HG03066 (cell line): ENCODE data around the gene ABCA7.

Experiments
- ATAC-seq: cut with Tn5 transposase; IDR thresholded peaks from one replicate; pipeline ENCODE4 v1.9.1; 2021; ENCODE audit warnings: low read depth; ENCODE audit not compliant: unreplicated experiment

The ABCA7 gene

DNA sequence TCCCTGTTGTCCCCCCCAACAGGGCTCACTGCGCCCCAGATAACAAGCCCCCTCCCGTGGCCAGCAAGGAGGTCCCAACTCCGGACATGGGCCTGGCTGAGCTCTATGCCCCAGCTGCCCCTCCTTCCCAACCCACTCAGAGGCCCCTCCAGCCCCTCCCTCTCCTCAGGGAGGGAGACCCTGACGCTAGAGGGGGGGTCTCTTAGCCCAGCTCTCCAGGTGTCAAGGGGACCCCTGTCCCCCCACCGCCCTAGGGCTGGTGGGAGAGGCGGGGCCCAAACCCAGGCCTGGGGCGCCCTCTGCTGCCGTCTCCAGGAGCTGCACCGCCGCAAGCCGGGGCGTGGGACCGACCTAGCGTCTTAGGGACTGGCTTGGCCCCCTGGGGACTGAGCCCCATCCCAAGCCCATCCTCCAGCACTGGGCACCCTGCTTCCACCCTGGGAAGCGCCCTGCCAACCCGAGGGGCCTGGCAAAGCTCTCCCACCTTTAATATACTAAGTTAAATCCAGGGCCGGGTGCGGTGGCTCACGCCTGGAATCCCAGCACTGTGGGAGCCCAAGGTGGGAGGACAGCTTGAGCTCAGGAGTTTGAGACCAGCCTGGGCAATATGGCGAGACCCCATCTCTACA is 38.3 kb upstream of the ABCA7 start:
- no peak for ATAC-seq

GRCh38 chr19:1002600-1002999 is 37.3 kb upstream of the ABCA7 start:
- ATAC-seq = no peak

DNA sequence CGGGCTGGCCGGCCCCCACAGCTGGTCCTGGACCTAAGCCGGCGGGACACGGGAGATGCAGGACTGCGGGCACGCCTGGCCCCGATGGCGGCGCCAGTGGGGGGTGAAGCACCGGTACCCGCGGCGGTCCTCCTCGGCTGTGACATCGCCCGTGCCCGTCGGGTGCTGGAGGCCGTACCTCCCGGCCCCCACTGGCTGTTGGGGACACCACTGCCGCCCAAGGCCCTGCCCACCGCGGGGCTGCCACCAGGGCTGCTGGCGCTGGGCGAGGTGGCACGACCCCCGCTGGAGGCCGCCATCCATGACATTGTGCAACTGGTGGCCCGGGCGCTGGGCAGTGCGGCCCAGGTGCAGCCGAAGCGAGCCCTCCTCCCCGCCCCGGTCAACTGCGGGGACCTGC is 36.6 kb upstream of the ABCA7 start:
- ATAC-seq = no peak

DNA sequence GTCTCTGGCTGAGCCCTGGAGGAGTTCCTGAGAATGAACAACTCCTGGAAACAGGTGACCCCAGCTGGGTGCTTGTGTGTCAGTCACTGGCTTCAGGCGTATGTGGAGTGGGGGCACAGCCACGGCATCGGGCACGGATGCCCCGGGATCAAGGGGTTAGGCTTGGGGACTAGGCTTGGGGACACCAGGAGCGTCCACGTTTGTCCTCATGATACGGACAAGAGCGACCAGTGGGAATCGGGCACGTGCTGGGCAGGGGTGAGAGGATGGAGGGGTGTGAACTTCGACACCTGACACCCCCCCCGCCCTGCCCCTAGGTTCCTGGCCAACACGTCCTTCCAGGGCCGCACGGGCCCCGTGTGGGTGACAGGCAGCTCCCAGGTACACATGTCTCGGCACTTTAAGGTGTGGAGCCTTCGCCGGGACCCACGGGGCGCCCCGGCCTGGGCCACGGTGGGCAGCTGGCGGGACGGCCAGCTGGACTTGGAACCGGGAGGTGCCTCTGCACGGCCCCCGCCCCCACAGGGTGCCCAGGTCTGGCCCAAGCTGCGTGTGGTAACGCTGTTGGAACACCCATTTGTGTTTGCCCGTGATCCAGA is 35.6 kb upstream of the ABCA7 start:
- no peak for ATAC-seq

DNA sequence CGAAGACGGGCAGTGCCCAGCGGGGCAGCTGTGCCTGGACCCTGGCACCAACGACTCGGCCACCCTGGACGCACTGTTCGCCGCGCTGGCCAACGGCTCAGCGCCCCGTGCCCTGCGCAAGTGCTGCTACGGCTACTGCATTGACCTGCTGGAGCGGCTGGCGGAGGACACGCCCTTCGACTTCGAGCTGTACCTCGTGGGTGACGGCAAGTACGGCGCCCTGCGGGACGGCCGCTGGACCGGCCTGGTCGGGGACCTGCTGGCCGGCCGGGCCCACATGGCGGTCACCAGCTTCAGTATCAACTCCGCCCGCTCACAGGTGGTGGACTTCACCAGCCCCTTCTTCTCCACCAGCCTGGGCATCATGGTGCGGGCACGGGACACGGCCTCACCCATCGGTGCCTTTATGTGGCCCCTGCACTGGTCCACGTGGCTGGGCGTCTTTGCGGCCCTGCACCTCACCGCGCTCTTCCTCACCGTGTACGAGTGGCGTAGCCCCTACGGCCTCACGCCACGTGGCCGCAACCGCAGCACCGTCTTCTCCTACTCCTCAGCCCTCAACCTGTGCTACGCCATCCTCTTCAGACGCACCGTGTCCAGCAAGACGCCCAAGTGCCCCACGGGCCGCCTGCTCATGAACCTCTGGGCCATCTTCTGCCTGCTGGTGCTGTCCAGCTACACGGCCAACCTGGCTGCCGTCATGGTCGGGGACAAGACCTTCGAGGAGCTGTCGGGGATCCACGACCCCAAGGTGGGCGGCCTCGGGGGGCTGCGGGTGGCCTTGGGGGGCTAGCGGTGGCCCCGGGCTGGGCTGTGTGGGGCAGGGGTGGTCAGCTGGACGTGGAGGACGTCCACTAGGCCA is 34.9 kb upstream of the ABCA7 start:
- ATAC-seq = no peak

DNA sequence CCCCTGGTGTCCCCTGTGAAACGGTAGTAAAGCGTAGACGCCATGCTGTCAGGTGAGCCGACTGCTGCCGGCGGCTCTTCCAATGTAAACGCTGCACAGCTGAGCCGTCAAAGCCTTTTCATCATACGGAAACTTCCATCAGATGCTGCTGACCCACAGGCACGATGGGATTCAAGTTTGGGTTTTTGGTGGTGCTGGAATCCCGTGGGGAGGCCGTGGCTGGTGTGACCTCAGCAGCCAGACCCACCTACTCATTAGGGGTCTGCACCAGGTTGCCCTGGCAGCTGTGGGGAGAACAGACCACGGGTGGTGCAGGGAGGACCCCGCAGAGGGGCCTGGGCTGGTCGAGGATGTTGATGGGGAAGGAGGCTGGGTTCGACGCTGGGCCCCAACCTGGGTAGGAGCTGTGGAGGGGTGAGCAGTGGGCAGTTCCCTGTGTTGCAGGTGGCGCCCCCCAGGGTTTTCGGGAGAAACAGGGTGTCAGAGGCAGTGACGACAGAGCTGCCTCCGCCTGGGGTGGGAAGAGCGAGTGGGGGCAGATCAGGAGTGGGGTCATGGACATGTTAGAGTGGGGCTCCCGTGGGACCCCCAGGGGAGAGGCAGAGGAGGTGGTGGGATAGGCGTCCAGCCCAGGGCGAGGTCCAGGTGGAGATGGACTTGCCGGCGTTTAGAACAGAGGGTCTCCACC is 33.1 kb upstream of the ABCA7 start:
- no peak for ATAC-seq

DNA sequence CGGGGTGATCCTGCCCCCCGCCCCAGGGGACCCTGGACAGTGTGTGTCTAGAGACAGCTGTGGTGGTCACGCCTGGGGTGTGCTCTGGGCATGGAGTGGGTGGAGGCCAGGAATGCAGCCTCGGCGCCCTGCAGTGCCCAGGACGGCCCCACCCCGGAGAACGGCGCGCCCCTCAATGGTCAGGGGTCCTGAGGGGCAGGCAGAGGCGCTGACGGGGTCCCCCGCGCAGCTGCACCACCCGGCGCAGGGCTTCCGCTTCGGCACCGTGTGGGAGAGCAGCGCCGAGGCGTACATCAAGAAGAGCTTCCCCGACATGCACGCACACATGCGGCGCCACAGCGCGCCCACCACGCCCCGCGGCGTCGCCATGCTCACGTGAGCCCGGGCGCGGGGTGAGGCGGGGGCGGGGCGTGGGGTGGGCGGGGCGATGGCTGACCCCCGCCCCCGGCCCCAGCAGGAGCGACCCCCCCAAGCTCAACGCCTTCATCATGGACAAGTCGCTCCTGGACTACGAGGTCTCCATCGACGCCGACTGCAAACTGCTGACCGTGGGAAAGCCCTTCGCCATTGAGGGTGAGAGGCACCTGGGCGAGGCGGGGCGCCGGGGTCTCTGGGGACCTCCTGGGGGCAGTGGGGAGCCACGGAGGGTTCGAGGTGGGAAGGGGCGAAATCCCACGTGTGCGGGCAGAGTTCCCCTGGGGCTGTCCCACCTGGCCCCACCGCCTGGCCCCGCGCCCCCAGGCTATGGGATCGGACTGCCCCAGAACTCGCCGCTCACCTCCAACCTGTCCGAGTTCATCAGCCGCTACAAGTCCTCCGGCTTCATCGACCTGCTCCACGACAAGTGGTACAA is 32.3 kb upstream of the ABCA7 start:
- no peak for ATAC-seq

DNA sequence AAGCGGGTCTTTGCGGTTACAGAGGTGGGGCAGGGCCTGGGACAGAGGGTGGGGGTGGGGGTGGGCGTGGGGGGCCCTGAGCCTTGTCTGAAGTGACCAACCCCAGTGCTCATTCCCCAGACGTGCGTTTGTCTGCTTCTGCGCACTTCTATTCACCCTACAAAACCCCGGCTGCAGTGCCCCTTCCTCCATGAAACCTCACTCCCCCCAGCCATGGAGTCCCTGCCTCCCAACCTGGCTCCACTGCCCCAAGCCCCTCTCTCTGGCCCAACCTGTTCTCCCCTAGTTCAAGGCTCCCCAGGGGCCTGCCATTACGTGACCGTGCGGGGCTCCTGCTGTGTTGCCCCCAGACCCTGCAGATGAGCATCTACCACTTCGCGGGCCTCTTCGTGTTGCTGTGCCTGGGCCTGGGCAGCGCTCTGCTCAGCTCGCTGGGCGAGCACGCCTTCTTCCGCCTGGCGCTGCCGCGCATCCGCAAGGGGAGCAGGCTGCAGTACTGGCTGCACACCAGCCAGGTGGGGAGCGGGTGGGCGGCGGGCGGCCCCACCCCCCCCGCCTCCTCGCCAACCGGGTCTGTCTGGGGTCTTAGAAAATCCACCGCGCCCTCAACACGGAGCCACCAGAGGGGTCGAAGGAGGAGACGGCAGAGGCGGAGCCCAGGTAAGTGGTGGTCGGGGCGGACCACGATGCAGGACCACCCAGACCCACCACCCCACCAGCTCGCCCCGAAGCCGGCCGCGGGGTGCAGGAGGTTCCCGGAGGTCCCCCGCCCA is 31.5 kb upstream of the ABCA7 start:
- ATAC-seq = no peak

- ATAC-seq = no peak
Measured at GRCh38 chr19:1009041-1009980, 30.6 kb upstream of the ABCA7 start.

DNA sequence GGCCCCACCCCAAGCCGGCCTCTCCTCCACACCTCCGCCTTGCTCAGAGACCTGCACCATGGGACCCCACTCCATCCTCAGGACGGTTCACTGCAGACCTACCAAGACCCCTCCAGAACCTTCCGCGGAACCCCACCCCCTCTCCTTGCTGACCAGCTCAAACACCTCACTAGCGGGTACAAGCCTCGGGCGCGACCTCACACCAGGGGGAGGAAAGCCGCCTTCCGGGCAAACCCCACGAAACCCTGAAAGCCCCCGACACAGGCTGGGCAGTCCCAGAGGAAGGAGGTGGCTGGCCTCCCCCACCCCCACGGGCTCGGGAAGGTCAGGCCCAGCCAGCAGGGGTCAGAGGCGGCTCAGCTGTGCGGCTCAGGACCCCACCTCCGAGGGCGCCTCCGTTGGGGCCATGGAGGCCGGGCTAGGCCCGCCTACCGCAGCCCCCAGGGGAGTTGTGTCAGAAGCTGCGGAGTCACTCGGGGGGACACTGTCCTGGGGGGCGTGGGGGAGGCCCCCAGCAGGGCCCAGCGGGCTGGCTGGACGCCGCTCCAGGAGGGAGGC is 29.8 kb upstream of the ABCA7 start:
- no peak for ATAC-seq

GRCh38 chr19:1010586-1011510 is 29.1 kb upstream of the ABCA7 start:
- ATAC-seq = no peak

GRCh38 chr19:1011831-1012333 is 28.0 kb upstream of the ABCA7 start:
- ATAC-seq = no peak

DNA sequence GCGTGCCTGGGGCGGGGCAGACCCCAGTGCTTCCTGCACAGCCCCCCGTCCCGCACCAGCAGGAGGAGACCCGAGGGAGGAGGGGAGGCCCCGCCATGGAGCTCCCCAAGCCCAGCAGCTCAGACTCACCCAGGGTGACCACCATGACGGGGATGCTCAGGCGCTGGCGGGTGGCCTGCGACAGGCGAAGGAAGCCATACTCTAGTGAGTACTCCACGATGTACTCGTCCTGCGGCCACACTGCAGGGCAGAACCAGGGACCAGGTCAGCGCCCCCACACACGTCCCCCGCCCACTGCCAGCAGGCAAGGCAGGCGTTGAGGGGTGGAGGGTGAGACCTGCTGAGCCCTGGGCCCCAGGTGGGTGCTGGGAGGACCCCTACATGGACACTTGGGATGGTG is 27.6 kb upstream of the ABCA7 start:
- no peak for ATAC-seq

DNA sequence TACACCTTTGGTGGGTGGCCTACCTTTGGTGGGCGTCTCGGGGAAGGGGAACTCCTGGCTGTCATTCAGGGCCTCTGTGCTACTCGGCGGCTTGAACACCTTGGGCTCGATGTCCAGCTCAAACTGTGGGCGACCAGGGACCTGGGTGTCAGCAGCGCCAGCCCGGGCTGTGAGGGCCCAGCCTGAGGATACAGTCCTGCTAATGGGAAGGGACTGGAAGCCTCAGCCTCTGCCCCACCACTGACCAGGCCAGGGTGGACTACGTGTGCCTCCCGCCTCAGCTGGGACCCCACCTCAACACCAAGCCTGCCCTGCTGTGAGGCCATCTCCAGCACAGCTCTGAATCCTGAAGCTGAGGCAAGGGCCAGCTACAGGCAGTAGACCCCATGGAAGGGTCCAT is 26.7 kb upstream of the ABCA7 start:
- no peak for ATAC-seq

DNA sequence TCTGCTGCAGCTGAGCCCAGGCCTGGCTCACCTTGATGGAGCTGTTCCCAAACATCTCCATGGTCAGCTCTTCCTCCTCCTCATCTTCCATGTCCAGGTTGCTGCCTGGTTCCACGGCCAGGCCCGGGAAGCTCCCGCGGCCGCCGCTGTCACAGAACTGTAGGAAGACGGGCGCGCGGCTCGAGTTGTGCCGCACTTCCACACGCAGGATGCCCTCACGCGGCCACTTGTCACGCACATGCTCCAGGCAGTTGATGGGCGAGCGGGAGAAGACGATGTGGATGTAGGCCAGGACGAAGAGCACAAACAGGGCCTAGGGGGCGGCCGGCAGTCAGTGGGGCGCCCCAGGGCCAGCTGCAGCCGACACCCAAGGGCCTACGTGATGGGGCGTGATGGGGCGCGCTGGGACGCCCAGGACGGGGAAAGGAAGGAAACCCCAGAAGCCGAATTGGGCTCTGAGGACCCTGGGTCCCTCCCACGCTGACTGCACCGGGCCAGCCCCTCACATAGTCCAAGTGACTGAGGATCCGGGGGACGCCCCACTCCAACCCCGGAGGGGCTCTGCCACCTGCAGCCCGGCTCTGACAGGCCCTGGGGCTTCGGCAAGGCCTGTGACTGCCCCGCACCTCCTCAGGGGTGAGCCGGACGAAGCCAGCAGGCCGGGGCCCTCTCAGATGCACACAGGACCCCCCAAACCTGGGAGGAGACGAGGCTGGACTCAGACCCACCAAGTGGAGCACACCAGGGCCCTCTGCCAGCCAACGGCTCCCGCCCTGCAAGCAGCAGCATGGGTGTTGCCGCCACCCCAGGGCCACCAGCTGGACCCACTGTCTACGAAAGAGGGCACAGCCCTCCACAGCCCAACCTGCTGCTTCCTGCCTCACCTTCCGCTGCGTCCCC is 25.5 kb upstream of the ABCA7 start:
- no peak for ATAC-seq
